ENCODE results near the gene SLC27A3. TPM values are rescaled to one million over a fixed set of nuclear protein-coding genes. Genes with fewer than 3 reads are reported as not detected.
"Not testable (repeated sequence)": the region's sequence is repeated elsewhere in the genome, so short reads cannot be mapped to it uniquely, and the experiment has no call there.

SLC27A3 gene
- total RNA-seq, 1 experiment from 2014 or later: 5.0 TPM

DNA sequence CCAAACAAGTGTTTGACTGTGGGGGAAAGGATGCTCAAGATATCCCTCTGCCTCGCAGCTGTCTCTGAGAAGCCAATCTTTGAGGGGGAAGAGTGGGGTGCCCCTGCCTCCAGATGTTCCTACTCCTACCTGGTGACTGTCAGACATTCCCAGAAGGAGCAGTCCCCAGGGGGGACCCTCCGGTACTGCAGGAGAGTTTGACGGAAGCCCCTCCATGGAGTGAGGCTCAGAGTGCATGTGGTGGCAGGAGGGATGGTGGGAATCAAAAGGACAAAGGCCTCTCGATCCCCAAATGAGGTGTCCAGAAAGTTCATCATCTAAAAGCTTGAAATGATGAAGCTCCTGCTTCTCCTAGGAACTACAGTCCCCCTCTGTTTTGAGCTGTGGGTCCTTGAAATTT lies 5.3 kb downstream of the SLC27A3 start:
- no peak for TF ChIP-seq EZH2 (IDR thresholded peaks at IDR 0.05; ENCODE audit: borderline replicate concordance, low read depth, low read length, poor library complexity, severe bottlenecking)
- TF ChIP-seq, protein P1, sequence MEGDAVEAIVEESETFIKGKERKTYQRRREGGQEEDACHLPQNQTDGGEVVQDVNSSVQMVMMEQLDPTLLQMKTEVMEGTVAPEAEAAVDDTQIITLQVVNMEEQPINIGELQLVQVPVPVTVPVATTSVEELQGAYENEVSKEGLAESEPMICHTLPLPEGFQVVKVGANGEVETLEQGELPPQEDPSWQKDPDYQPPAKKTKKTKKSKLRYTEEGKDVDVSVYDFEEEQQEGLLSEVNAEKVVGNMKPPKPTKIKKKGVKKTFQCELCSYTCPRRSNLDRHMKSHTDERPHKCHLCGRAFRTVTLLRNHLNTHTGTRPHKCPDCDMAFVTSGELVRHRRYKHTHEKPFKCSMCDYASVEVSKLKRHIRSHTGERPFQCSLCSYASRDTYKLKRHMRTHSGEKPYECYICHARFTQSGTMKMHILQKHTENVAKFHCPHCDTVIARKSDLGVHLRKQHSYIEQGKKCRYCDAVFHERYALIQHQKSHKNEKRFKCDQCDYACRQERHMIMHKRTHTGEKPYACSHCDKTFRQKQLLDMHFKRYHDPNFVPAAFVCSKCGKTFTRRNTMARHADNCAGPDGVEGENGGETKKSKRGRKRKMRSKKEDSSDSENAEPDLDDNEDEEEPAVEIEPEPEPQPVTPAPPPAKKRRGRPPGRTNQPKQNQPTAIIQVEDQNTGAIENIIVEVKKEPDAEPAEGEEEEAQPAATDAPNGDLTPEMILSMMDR (conservative IDR thresholded peaks at IDR 0.05; ENCODE audit: low read depth, low read length): no peak
- Histone ChIP-seq H3K27ac (ENCODE audit: low read depth, low read length, poor library complexity, severe bottlenecking) (no peak overlapping the region), H3K27me3 (replicated peaks; ENCODE audit: insufficient read depth, low read depth, low read length, poor library complexity) (no peaks in the 10 kb centered on the region), H3K4me3 (ENCODE audit: low read depth, low read length, poor library complexity, severe bottlenecking) (no peak overlapping the region), H3K4me1 (ENCODE audit: insufficient read depth, low read length, poor library complexity, severe bottlenecking) (peaks cover 16% of the 10 kb centered on the region), H3K9me3 (ENCODE audit: low read depth, low read length, poor library complexity, severe bottlenecking) (no peaks in the 10 kb centered on the region), H3K36me3 (ENCODE audit: insufficient read depth, low read length, poor library complexity, severe bottlenecking) (no peaks in the 10 kb centered on the region)
- no peak for DNase-seq (ENCODE audit: low spot score)
- ChIA-PET POLR2A (ENCODE audit: low non-redundant PET) (interaction anchor here (0.6 kb wide), 1 partner anchor 68 kb away, joined by 4 read pairs; no protein-coding TSS in a partner anchor), CTCF (no interaction called here)
- intact Hi-C loops (cut with micrococcal nuclease; ENCODE audit: unreplicated experiment): loop anchor here (5.0 kb wide), 1 partner anchor 207 kb away; the partner anchor contains the start of gene RAB13
- no TSS peak for BruUV-seq (replicated peaks)

- H3K27me3 ChIP-seq (replicated peaks; ENCODE audit: insufficient read depth, low read depth, low read length, poor library complexity); H3K36me3 ChIP-seq (ENCODE audit: insufficient read depth, low read length, poor library complexity, severe bottlenecking); POLR2A ChIA-PET (ENCODE audit: low non-redundant PET); H3K4me1 ChIP-seq (ENCODE audit: insufficient read depth, low read length, poor library complexity, severe bottlenecking); BruUV-seq (replicated peaks); H3K9me3 ChIP-seq (ENCODE audit: low read depth, low read length, poor library complexity, severe bottlenecking); DNase-seq (ENCODE audit: low spot score); H3K27ac ChIP-seq (ENCODE audit: low read depth, low read length, poor library complexity, severe bottlenecking); CTCF ChIA-PET: not testable (repeated sequence)
- peak overlapping the region; percentile 59 for H3K4me3 ChIP-seq (ENCODE audit: low read depth, low read length, poor library complexity, severe bottlenecking)
- intact Hi-C loops (cut with micrococcal nuclease; ENCODE audit: unreplicated experiment): loop anchor here (5.0 kb wide), 1 partner anchor 205 kb away; the partner anchor contains the start of gene RAB13
Measured at GRCh38 chr1:153782648-153783047, 7.4 kb downstream of the SLC27A3 start.

- peak overlapping the region; percentile 59 for H3K4me3 ChIP-seq (ENCODE audit: low read depth, low read length, poor library complexity, severe bottlenecking)
- TF ChIP-seq, protein P1 (conservative IDR thresholded peaks at IDR 0.05; ENCODE audit: low read depth, low read length): no peak
- no peak for TF ChIP-seq EZH2 (IDR thresholded peaks at IDR 0.05; ENCODE audit: borderline replicate concordance, low read depth, low read length, poor library complexity, severe bottlenecking)
- CTCF ChIA-PET: interaction anchor here (0.6 kb wide), 1 partner anchor 24 kb away, joined by 3 read pairs; no protein-coding TSS in a partner anchor
- no peaks in the 10 kb centered on the region for H3K9me3 ChIP-seq (ENCODE audit: low read depth, low read length, poor library complexity, severe bottlenecking)
- POLR2A ChIA-PET (ENCODE audit: low non-redundant PET): no interaction called here
- H3K4me1 ChIP-seq (ENCODE audit: insufficient read depth, low read length, poor library complexity, severe bottlenecking): peaks cover 6% of the 10 kb centered on the region
- H3K36me3 ChIP-seq (ENCODE audit: insufficient read depth, low read length, poor library complexity, severe bottlenecking): no peaks in the 10 kb centered on the region
- intact Hi-C loops (cut with micrococcal nuclease; ENCODE audit: unreplicated experiment): loop anchor here (5.0 kb wide), 1 partner anchor 204 kb away; the partner anchor contains the start of gene RAB13
- no peaks in the 10 kb centered on the region for H3K27me3 ChIP-seq (replicated peaks; ENCODE audit: insufficient read depth, low read depth, low read length, poor library complexity)
- peak; percentile 95 for DNase-seq (ENCODE audit: low spot score)
- peak overlapping the region; percentile 85 for H3K27ac ChIP-seq (ENCODE audit: low read depth, low read length, poor library complexity, severe bottlenecking)
- TSS peak; percentile 99 for BruUV-seq (replicated peaks)
Measured at GRCh38 chr1:153783233-153784190, 8.3 kb downstream of the SLC27A3 start.

Measured in A673 (cell line).